Caco-2 (cell line): Measurements from ENCODE around the gene IGFBP7. TPM values are rescaled to one million over a fixed set of nuclear protein-coding genes. Genes with fewer than 3 reads are reported as not detected.

Source experiments
- BruUV-seq: library from RNA; stranded (reverse); fragments of 400-500 nt; replicated peaks from 2 replicates; lab custom pipeline; 2021; lab: Mats Ljungman, UMichigan
- CTCF ChIA-PET: fragments of 300-600 bp; sonication (Branson Sonifier 250); formaldehyde crosslinking; loops from one replicate; lab custom pipeline; 2022; ENCODE audit warnings: antibody characterized with exemption; lab: Charles Lee
- POLR2A ChIA-PET: fragments of 300-600 bp; sonication (Branson Sonifier 250); formaldehyde crosslinking; loops from one replicate; lab custom pipeline; 2022; ENCODE audit warnings: antibody characterized with exemption; lab: Charles Lee
- DNase-seq, 2 experiments: peaks; one replicate each; pipeline versions ENCODE4 v3.0.0 to v3.0.0-alpha.2; 2020 to 2022
- H3K27me3 ChIP-seq: replicated peaks from 2 replicates; pipeline ENCODE4 v1.6.0; 2011; ENCODE audit warnings: low read length; ENCODE audit not compliant: control insufficient read depth, insufficient read depth
- H3K36me3 ChIP-seq: 2 replicates; pipeline ENCODE4 v1.5.1; 2011; ENCODE audit warnings: low read length; ENCODE audit not compliant: control insufficient read depth, insufficient read depth
- H3K4me1 ChIP-seq: fragments of 250-450 bp; sonication (Bioruptor Pico); 2 replicates; pipeline ENCODE4 v1.5.1; 2020; ENCODE audit warnings: mild to moderate bottlenecking
- H3K4me3 ChIP-seq: 2 replicates; pipeline ENCODE4 v1.5.1; 2011; ENCODE audit warnings: low read depth, mild to moderate bottlenecking, control low read depth, low read length
- H3K9me3 ChIP-seq: fragments of 250-450 bp; sonication (Bioruptor Pico); 2 replicates; pipeline ENCODE4 v1.5.1; 2020; ENCODE audit warnings: mild to moderate bottlenecking, moderate library complexity
- H3K27ac Mint-ChIP-seq: one replicate; pipeline ENCODE4 v1.8.0; 2022; ENCODE audit warnings: mixed read lengths; ENCODE audit not compliant: unreplicated experiment
- H3K27me3 Mint-ChIP-seq: one replicate; pipeline ENCODE4 v1.8.0; 2022; ENCODE audit warnings: mixed read lengths; ENCODE audit not compliant: insufficient read depth, unreplicated experiment
- H3K36me3 Mint-ChIP-seq: one replicate; pipeline ENCODE4 v1.8.0; 2022; ENCODE audit warnings: mild to moderate bottlenecking, mixed read lengths; ENCODE audit not compliant: insufficient read depth, unreplicated experiment
- H3K4me1 Mint-ChIP-seq: one replicate; pipeline ENCODE4 v1.8.0; 2022; ENCODE audit warnings: low read depth, mixed read lengths; ENCODE audit not compliant: unreplicated experiment
- H3K4me3 Mint-ChIP-seq: one replicate; pipeline ENCODE4 v1.8.0; 2022; ENCODE audit warnings: mild to moderate bottlenecking, moderate library complexity, mixed read lengths; ENCODE audit not compliant: unreplicated experiment
- H3K9me3 Mint-ChIP-seq: one replicate; pipeline ENCODE4 v1.8.0; 2022; ENCODE audit warnings: mixed read lengths; ENCODE audit not compliant: unreplicated experiment
- CTCF ChIP-seq, 2 experiments: fragments of 200-600 bp in 1 of 2; IDR thresholded peaks; 1 replicate in 1 of 2; 2 replicates in 1 of 2; pipeline versions ENCODE4 v1.5.1 to v1.8.0; 2011 to 2022; ENCODE audit warnings: antibody characterized with exemption in 1 of 2, control low read depth in 1 of 2, inconsistent platforms in 1 of 2, low read depth in 1 of 2, low read length in 1 of 2, mild to moderate bottlenecking in 1 of 2, moderate library complexity in 1 of 2; ENCODE audit not compliant: insufficient read depth in 1 of 2, severe bottlenecking in 1 of 2, unreplicated experiment in 1 of 2
- intact Hi-C: fragments of 100-400 bp; cut with micrococcal nuclease; formaldehyde crosslinking; loops from one replicate; pipeline ENCODE4 v1.10.0; 2022; ENCODE audit not compliant: unreplicated experiment
- total RNA-seq: library from RNA; stranded (reverse); gene quantifications from 2 replicates; pipeline ENCODE4 v1.2.3, GENCODE V29; 2022

IGFBP7 gene
- total RNA-seq, 1 experiment from 2014 or later, result 40.4 TPM

GRCh38 chr4:57094832-57095223, 15.4 kb downstream of the IGFBP7 start:
- H3K4me1 ChIP-seq, result 0 out of 2 replicates have a peak, but pooled peaks cover 6% of the 10 kb centered on the region
- no peak overlapping the region for H3K27ac Mint-ChIP-seq
- CTCF ChIA-PET, result no interaction called here

DNA sequence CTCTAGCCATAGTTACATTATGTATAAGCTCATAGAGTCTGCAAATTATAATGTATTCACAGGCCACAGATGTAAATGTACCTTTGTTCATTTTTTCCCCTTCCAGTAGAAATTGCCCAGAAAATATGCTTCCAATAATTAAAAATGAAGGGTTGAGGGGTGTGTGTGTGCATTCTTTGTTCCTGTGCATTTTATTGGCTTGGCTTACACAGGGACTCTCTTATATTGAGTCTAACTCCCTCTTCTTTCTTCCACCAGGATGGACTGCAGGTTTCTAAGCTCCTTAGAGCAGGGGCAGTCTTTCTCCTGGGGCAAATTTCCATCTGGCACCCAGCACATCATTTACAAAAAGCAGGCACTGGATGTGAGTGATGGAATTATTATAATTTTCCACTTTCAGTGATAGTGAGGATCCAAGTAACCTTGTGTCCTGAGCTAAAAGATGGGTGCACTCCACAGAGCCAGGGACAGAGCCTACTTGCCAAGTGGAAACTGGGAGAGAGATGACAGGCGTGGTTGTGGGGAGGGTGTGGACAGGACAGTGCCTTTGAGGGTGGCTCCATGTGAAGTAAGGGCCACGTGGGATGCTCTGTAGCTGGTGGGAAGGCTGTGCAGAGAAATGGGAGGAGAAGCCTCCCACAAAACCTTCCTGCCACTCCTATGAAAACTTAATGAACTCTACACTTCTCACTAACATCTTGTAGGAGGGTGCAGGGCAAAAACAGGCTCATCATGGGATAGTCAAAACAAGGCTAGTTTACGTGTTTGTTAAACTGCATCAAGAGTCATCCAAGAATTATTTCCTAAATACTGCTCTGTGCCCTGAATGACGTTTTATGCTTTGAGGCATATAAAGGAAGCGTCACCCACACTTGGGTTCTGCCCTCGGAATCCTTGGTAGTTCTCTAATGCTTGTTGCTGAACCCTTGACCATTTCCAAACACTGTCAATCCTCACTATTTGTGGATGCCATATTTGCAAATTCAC, 16.0 kb downstream of the IGFBP7 start:
- no peak for DNase-seq
- no peak overlapping the region for H3K4me3 ChIP-seq
- POLR2A ChIA-PET, result no interaction called here
- H3K4me1 Mint-ChIP-seq, result no peaks in the 10 kb centered on the region
- H3K9me3 Mint-ChIP-seq, result no peaks in the 10 kb centered on the region
- no peaks in the 10 kb centered on the region for H3K27me3 ChIP-seq
- H3K4me3 Mint-ChIP-seq, result no peak overlapping the region
- intact Hi-C loops, result no loop called here
- BruUV-seq, result no TSS peak
- no peak for TF ChIP-seq CTCF (IDR thresholded peaks at IDR 0.05; ENCODE audit: insufficient read depth in 1 of 2, low read depth in 1 of 2, low read length in 1 of 2, severe bottlenecking in 1 of 2, unreplicated experiment in 1 of 2)
- H3K36me3 Mint-ChIP-seq, result no peaks in the 10 kb centered on the region
- H3K4me1 ChIP-seq, result 0 out of 2 replicates have a peak, but pooled peaks cover 1% of the 10 kb centered on the region
- no peaks in the 10 kb centered on the region for H3K9me3 ChIP-seq
- CTCF ChIA-PET, result no interaction called here
- no peaks in the 10 kb centered on the region for H3K27me3 Mint-ChIP-seq
- no peak overlapping the region for H3K27ac Mint-ChIP-seq
- no peaks in the 10 kb centered on the region for H3K36me3 ChIP-seq

More at GRCh38 chr4:57094832-57095223, 15.4 kb downstream of the IGFBP7 start:
- intact Hi-C loops, result no loop called here
- TF ChIP-seq CTCF (IDR thresholded peaks at IDR 0.05; ENCODE audit: insufficient read depth in 1 of 2, low read depth in 1 of 2, low read length in 1 of 2, severe bottlenecking in 1 of 2, unreplicated experiment in 1 of 2), result no peak
- Mint-ChIP-seq H3K27me3 (no peaks in the 10 kb centered on the region), H3K36me3 (no peaks in the 10 kb centered on the region), H3K4me1 (no peaks in the 10 kb centered on the region), H3K4me3 (no peak overlapping the region), H3K9me3 (no peaks in the 10 kb centered on the region)
- no peak overlapping the region for H3K4me3 ChIP-seq
- no TSS peak for BruUV-seq
- no peaks in the 10 kb centered on the region for H3K36me3 ChIP-seq
- POLR2A ChIA-PET, result no interaction called here
- no peaks in the 10 kb centered on the region for H3K9me3 ChIP-seq
- DNase-seq, result no peak
- H3K27me3 ChIP-seq, result no peaks in the 10 kb centered on the region

DNA sequence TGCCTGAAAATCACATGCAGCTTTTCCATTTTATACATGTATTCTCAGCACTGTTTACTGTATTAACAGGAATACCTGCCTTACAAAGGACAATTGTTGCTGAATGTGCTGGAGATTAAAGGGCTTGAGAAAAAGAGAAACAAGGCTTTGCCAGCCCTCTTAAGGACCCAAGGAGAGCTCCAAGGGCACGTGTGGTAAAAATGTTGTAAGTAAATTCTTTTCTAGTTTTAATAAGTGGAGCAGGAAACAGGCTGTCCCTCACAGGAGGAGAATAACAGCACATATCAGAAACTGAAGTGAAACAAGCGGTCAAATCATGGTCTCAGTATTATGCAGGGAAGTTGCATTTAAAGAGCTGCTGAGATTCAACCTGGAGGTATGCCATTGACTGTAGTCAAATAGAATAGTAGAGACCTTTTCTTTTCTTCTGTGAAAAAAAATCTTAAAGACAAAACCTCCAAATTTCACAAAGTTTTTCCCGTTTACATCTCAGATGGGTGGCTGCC, 18.5 kb downstream of the IGFBP7 start:
- ChIA-PET POLR2A (no interaction called here), CTCF (no interaction called here)
- Mint-ChIP-seq H3K27ac (no peak overlapping the region), H3K36me3 (no peaks in the 10 kb centered on the region), H3K27me3 (no peaks in the 10 kb centered on the region), H3K4me3 (no peak overlapping the region), H3K9me3 (no peaks in the 10 kb centered on the region), H3K4me1 (no peaks in the 10 kb centered on the region)
- H3K36me3 ChIP-seq, result no peaks in the 10 kb centered on the region
- TF ChIP-seq CTCF (IDR thresholded peaks at IDR 0.05; ENCODE audit: insufficient read depth in 1 of 2, low read depth in 1 of 2, low read length in 1 of 2, severe bottlenecking in 1 of 2, unreplicated experiment in 1 of 2), result no peak
- no peak overlapping the region for H3K4me3 ChIP-seq
- no TSS peak for BruUV-seq
- no peaks in the 10 kb centered on the region for H3K4me1 ChIP-seq
- no peaks in the 10 kb centered on the region for H3K9me3 ChIP-seq
- no peak for DNase-seq
- H3K27me3 ChIP-seq, result no peaks in the 10 kb centered on the region
- intact Hi-C loops, result no loop called here
